ENCODE measurements around the gene FMN1.

DNA sequence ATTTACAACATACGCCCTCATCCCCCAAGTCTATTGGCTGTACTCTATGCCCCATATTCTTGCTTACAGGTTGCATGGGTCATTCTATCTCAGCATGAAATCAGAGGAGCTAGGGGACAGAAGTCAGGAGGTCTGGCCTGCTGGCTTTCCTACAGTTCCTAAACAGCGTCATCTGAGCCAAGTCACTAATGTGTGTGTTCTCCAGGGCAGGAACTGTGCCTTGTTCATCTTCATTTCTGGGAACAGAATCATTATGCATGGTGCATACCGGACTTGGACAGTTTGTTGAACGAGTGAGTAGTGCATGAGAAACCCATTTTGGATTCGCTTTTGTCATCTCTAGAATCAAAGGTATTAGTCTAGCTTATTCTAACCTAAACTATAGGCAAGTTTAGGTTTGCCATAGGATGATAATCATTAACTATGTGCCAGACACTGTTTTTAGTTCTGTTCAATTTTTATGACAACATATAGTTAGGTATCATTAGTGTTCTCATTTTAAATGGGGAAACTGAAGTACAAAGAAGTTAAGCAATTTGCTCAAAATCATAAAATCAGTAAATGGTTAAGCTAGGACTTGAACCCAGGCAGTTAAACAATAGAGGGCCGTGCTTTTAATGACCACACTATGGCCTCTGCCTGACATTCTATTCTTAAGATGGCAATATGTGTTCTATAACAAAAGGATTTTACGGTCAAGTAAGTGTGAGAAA lies 105.2 kb downstream of the FMN1 start:
- TF ChIP-seq CTCF (conservative IDR thresholded peaks at IDR 0.05) = no peak
- no peak for TF ChIP-seq EZH2 (IDR thresholded peaks at IDR 0.05; ENCODE audit: low read depth)
